GM18498 (cell line): ENCODE measurements around the gene FRG2.
"Not testable (repeated sequence)": the region's sequence is repeated elsewhere in the genome, so short reads cannot be mapped to it uniquely, and the experiment has no call there.

Source experiments
- ATAC-seq: cut with Tn5 transposase; IDR thresholded peaks from one replicate; pipeline ENCODE4 v1.9.1; 2021; ENCODE audit warnings: mild to moderate bottlenecking, moderate library complexity; ENCODE audit not compliant: unreplicated experiment

Gene FRG2

GRCh38 chr4:190016369-190017289 is 10.4 kb downstream of the FRG2 start:
- ATAC-seq, result no peak

- no peak for ATAC-seq
Measured at GRCh38 chr4:190015538-190016368, 11.3 kb downstream of the FRG2 start.

GRCh38 chr4:190014771-190015537 is 12.1 kb downstream of the FRG2 start:
- ATAC-seq, result peak; percentile 79

GRCh38 chr4:189989941-189990340 is 37.1 kb downstream of the FRG2 start:
- not testable (repeated sequence) for ATAC-seq

GRCh38 chr4:189988877-189989431 is 38.1 kb downstream of the FRG2 start:
- no peak for ATAC-seq

GRCh38 chr4:189985651-189986243 is 41.3 kb downstream of the FRG2 start:
- ATAC-seq, result not testable (repeated sequence)

GRCh38 chr4:189984661-189985060 is 42.4 kb downstream of the FRG2 start:
- ATAC-seq, result not testable (repeated sequence)

- not testable (repeated sequence) for ATAC-seq
Measured at GRCh38 chr4:189983916-189984526, 43.0 kb downstream of the FRG2 start.

- ATAC-seq, result no peak
Measured at GRCh38 chr4:189981970-189982369, 45.1 kb downstream of the FRG2 start.

- ATAC-seq, result not testable (repeated sequence)
Measured at GRCh38 chr4:189980292-189980691, 46.8 kb downstream of the FRG2 start.

- no peak for ATAC-seq
Measured at GRCh38 chr4:189979196-189980047, 47.6 kb downstream of the FRG2 start.
